ENCODE data around the gene DNAJC10. TPM values are rescaled to one million over a fixed set of nuclear protein-coding genes. Genes with fewer than 3 reads are reported as not detected.
"Not testable (repeated sequence)": the region's sequence is repeated elsewhere in the genome, so short reads cannot be mapped to it uniquely, and the experiment has no call there.

Gene DNAJC10
- polyA plus RNA-seq, 1 donor: 168 TPM

DNA sequence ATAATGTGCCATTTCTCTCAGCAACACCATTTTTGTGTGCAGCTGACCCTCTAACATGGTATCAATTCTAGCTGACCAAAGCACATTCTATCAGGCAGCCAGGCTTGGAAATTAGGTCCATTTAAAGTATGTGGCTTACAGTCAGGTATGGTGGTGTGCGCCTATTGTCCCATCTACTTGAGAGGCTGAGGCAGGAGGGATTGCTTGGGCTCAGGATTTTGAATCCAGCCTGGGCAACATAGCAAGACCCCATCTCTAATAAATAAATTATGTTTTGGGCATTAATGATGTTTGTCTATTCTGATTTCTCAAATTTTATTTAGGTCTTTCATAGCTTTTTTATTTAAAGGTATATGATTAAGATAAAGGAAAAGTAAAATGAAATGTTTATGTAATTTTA lies 63.3 kb downstream of the DNAJC10 start:
- peaks cover 32% of the 10 kb centered on the region for H3K36me3 ChIP-seq (ENCODE audit: control insufficient read depth, insufficient read depth, low read length)
- H3K9me3 ChIP-seq (ENCODE audit: control insufficient read depth, low read depth, low read length): no peaks in the 10 kb centered on the region
- no peaks in the 10 kb centered on the region for H3K4me1 ChIP-seq (ENCODE audit: control insufficient read depth, insufficient read depth, low read length)
- DNase-seq: no peak
- no peak overlapping the region for H3K4me3 ChIP-seq (ENCODE audit: low read length)
- H3K27ac ChIP-seq (ENCODE audit: low read length): no peak overlapping the region
- no peaks in the 10 kb centered on the region for H3K27me3 ChIP-seq (ENCODE audit: control insufficient read depth, insufficient read depth, low read length)
- WGBS (ENCODE audit: insufficient coverage, low lambda C conversion rate): no CpG with 5 or more reads among the region's 1 CpG

DNA sequence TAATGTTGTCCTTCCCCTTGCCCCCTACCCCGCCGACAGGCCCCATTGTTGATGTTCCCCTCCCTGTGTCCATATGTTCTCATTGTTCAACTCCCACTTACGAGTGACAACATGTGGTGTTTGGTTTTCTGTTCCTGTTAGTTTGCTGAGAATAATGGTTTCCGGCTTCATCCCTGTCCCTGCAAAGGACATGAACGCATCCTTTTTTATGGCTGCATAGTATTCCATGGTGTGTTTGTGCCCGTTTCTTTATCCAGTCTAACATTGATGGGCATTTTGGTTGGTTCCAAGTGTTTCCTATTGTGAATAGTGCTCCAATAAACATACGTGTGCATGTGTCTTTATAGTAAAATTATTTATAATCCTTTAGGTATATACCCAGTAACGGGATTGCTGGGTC lies 65.0 kb downstream of the DNAJC10 start:
- H3K36me3 ChIP-seq (ENCODE audit: control insufficient read depth, insufficient read depth, low read length): peaks cover 20% of the 10 kb centered on the region
- not testable (repeated sequence) for H3K4me3 ChIP-seq (ENCODE audit: low read length); DNase-seq; H3K27ac ChIP-seq (ENCODE audit: low read length); H3K9me3 ChIP-seq (ENCODE audit: control insufficient read depth, low read depth, low read length); H3K27me3 ChIP-seq (ENCODE audit: control insufficient read depth, insufficient read depth, low read length); H3K4me1 ChIP-seq (ENCODE audit: control insufficient read depth, insufficient read depth, low read length)
- no CpG with 5 or more reads among the region's 8 CpGs for WGBS (ENCODE audit: insufficient coverage, low lambda C conversion rate)

DNA sequence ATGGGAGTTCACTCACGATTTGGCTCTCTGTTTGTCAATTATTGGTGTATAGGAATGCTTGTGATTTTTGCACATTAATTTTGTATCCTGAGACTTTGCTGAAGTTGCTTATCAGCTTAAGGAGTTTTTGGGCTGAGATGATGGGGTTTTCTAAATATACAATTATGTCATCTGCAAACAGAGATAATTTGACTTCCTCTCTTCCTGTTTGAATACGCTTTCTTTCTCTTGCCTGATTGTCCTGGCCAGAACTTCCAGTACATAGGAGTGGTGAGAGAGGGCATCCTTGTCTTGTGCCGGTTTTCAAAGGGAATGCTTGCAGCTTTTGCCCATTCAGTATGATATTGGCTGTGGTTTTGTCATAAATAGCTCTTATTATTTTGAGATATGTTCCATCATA lies 66.6 kb downstream of the DNAJC10 start:
- H3K27me3 ChIP-seq (ENCODE audit: control insufficient read depth, insufficient read depth, low read length); H3K4me1 ChIP-seq (ENCODE audit: control insufficient read depth, insufficient read depth, low read length); H3K27ac ChIP-seq (ENCODE audit: low read length); H3K4me3 ChIP-seq (ENCODE audit: low read length); H3K9me3 ChIP-seq (ENCODE audit: control insufficient read depth, low read depth, low read length); DNase-seq: not testable (repeated sequence)
- H3K36me3 ChIP-seq (ENCODE audit: control insufficient read depth, insufficient read depth, low read length): peaks cover 15% of the 10 kb centered on the region
- no CpG with 5 or more reads among the region's 3 CpGs for WGBS (ENCODE audit: insufficient coverage, low lambda C conversion rate)

DNA sequence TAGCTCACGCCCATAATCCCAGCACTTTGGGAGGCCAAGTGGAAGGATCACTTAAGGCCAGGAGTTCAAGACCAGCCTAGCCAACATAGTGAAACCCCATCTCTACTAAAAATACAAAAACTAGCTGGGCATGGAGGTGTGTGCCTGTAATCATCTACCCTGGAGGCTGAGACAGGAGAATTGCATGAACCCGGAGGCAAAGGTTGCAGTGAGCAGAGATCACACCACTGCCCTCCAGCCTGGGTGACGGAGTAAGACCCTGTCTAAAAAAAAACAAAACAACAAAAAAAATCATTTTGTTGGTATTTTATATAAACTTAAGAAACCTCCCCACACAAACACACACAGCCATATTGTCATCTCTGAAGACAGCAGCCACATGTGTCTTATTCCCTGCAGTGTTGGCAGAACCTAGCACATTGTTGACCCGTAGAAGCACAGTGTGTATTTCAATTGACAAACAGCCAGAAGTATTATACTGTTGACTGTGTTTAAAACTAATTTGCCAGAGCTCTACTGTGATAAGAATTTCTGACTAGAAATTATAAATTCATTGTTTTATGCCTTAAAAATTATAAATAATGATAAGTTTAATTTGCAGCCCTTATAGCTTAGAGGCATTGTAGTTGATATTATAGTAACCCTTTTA lies 68.1 kb downstream of the DNAJC10 start:
- no peak for DNase-seq
- WGBS (ENCODE audit: insufficient coverage, low lambda C conversion rate): no CpG with 5 or more reads among the region's 4 CpGs
- Histone ChIP-seq H3K27me3 (ENCODE audit: control insufficient read depth, insufficient read depth, low read length) (no peaks in the 10 kb centered on the region), H3K36me3 (ENCODE audit: control insufficient read depth, insufficient read depth, low read length) (peaks cover 12% of the 10 kb centered on the region), H3K9me3 (ENCODE audit: control insufficient read depth, low read depth, low read length) (no peaks in the 10 kb centered on the region), H3K27ac (ENCODE audit: low read length) (no peak overlapping the region), H3K4me3 (ENCODE audit: low read length) (no peak overlapping the region), H3K4me1 (ENCODE audit: control insufficient read depth, insufficient read depth, low read length) (no peaks in the 10 kb centered on the region)

DNA sequence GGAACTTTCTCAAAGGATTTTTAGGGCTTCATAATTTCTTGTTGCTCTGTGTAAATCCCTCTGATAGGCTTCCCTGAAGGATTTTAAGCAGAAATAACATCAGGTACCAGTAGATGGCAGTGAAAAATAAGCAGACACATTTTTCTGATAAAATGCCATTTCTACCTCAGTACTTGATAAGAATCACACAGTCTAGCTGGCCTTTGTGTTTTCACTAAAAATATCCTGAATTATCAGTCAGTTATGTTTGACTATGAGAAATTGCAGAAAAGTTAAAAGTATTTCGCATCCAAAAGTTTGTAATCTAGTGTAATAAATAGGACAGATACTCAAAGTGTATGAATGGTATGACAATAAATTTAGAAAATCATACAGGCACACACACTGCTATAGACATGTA lies 68.7 kb downstream of the DNAJC10 start:
- Histone ChIP-seq H3K4me1 (ENCODE audit: control insufficient read depth, insufficient read depth, low read length) (no peaks in the 10 kb centered on the region), H3K27me3 (ENCODE audit: control insufficient read depth, insufficient read depth, low read length) (no peaks in the 10 kb centered on the region), H3K27ac (ENCODE audit: low read length) (no peak overlapping the region), H3K36me3 (ENCODE audit: control insufficient read depth, insufficient read depth, low read length) (peaks cover 12% of the 10 kb centered on the region), H3K4me3 (ENCODE audit: low read length) (no peak overlapping the region), H3K9me3 (ENCODE audit: control insufficient read depth, low read depth, low read length) (no peaks in the 10 kb centered on the region)
- peak in 1 of 2 donors; percentile 36 for DNase-seq
- WGBS (ENCODE audit: insufficient coverage, low lambda C conversion rate): 73% methylated on average over 1 of the region's 1 CpG

DNA sequence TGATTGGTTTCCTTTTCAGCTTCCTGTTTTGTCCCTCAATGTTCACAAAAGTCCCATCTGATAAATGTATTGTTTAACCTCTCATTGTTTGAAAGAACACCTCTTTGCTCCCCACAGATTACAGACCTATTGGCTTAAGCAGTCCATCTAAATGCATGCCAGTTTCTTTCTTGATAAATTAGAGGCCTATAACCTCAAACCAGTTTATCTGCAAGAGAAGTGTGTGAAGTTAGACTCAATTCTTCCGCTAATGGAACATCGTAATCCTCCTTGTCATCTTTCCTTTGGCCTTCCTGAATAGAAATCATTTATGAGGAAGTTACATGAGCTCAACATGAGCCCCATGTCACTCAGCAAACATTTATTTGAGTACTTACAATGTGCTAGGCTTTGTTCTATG lies 76.4 kb downstream of the DNAJC10 start:
- WGBS (ENCODE audit: insufficient coverage, low lambda C conversion rate): no CpG with 5 or more reads among the region's 2 CpGs
- DNase-seq: no peak
- Histone ChIP-seq H3K27me3 (ENCODE audit: control insufficient read depth, insufficient read depth, low read length) (no peaks in the 10 kb centered on the region), H3K4me1 (ENCODE audit: control insufficient read depth, insufficient read depth, low read length) (no peaks in the 10 kb centered on the region), H3K27ac (ENCODE audit: low read length) (no peak overlapping the region), H3K36me3 (ENCODE audit: control insufficient read depth, insufficient read depth, low read length) (no peaks in the 10 kb centered on the region), H3K4me3 (ENCODE audit: low read length) (no peak overlapping the region), H3K9me3 (ENCODE audit: control insufficient read depth, low read depth, low read length) (no peaks in the 10 kb centered on the region)

DNA sequence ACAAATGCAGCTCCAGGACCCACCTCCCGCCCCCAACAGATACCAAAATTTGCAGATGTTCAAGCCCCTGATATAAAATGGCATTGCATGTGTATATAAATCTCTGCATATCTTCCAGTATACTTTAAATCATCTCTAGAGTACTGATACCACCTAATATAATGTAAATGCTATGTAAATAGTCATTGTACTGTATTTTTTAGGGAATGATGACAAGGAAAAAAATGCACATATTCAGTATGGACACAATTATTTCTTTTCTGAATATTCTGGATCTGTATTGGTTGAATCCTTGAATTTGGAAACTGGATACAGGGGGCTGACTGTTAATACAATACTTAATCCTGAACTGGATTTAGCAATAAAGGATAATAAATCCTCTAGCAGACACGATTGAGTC lies 82.7 kb downstream of the DNAJC10 start:
- Histone ChIP-seq H3K27ac (ENCODE audit: low read length) (no peak overlapping the region), H3K9me3 (ENCODE audit: control insufficient read depth, low read depth, low read length) (no peaks in the 10 kb centered on the region), H3K4me1 (ENCODE audit: control insufficient read depth, insufficient read depth, low read length) (no peaks in the 10 kb centered on the region), H3K36me3 (ENCODE audit: control insufficient read depth, insufficient read depth, low read length) (no peaks in the 10 kb centered on the region), H3K27me3 (ENCODE audit: control insufficient read depth, insufficient read depth, low read length) (no peaks in the 10 kb centered on the region), H3K4me3 (ENCODE audit: low read length) (no peak overlapping the region)
- 60% methylated on average over 1 of the region's 2 CpGs for WGBS (ENCODE audit: insufficient coverage, low lambda C conversion rate)
- no peak for DNase-seq

DNA sequence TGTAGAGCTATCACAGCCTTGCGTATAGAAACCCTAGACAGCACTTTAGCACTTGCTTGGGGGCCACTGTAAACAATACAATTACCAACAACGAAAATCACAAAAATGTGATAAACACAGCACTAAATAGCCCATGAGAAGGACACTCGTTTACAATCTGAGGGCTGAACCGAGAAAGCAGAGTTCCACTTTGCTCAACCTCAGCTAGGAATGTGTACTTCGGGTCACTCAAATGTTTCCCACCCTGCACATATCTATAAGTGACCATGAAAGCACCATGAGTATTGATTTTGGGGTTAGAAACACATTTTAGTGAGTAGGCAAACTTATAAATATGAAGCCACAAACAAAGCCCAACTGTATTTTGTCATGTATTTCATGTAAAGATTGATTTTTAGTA lies 88.1 kb downstream of the DNAJC10 start:
- H3K27me3 ChIP-seq (ENCODE audit: control insufficient read depth, insufficient read depth, low read length): no peaks in the 10 kb centered on the region
- DNase-seq: no peak
- no CpG with 5 or more reads among the region's 5 CpGs for WGBS (ENCODE audit: insufficient coverage, low lambda C conversion rate)
- H3K36me3 ChIP-seq (ENCODE audit: control insufficient read depth, insufficient read depth, low read length): no peaks in the 10 kb centered on the region
- no peaks in the 10 kb centered on the region for H3K9me3 ChIP-seq (ENCODE audit: control insufficient read depth, low read depth, low read length)
- no peaks in the 10 kb centered on the region for H3K4me1 ChIP-seq (ENCODE audit: control insufficient read depth, insufficient read depth, low read length)
- H3K27ac ChIP-seq (ENCODE audit: low read length): no peak overlapping the region
- H3K4me3 ChIP-seq (ENCODE audit: low read length): no peak overlapping the region

DNA sequence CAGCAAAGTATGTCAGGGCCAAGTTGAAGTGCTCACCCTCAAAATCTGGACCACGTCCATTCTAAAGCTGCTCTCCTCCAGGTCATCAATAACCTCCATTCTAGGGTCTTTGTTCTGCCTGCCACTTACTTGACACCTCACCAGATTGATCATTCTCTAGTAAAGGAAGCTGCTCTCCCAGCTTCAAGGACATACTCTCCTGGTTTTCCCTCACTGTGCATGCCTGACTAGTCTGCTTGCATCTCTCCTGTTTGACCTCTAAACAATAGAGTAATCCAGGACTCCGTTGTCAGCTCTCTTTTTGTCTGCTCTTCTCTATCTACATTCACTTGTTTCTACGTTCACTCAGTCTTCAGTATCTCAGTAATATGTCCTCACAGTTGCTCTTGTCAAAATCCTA lies 91.3 kb downstream of the DNAJC10 start:
- DNase-seq: no peak
- 100% methylated on average over 1 of the region's 3 CpGs for WGBS (ENCODE audit: insufficient coverage, low lambda C conversion rate)
- Histone ChIP-seq H3K36me3 (ENCODE audit: control insufficient read depth, insufficient read depth, low read length) (no peaks in the 10 kb centered on the region), H3K4me3 (ENCODE audit: low read length) (no peak overlapping the region), H3K27me3 (ENCODE audit: control insufficient read depth, insufficient read depth, low read length) (no peaks in the 10 kb centered on the region), H3K27ac (ENCODE audit: low read length) (no peak overlapping the region), H3K9me3 (ENCODE audit: control insufficient read depth, low read depth, low read length) (no peaks in the 10 kb centered on the region), H3K4me1 (ENCODE audit: control insufficient read depth, insufficient read depth, low read length) (no peaks in the 10 kb centered on the region)

DNA sequence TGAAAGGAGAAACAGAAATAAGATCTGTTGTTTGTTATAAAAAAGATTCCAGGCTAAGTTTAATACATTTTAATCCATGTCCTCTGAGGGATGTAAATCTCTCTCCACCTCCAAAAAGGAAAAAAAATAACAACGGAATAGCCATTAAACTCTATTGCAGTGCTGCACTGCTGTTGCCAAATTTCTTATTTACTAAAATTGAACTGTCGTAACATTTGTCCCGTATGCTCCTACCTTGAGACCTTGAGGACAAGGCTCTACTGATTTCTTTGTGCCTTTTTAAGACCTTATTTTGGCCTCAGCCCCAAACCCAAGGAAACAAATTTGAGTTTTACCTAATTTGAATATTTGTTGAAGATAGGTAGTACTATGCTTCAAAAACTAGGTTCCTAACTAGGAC lies 94.0 kb downstream of the DNAJC10 start:
- no peaks in the 10 kb centered on the region for H3K36me3 ChIP-seq (ENCODE audit: control insufficient read depth, insufficient read depth, low read length)
- H3K4me1 ChIP-seq (ENCODE audit: control insufficient read depth, insufficient read depth, low read length): no peaks in the 10 kb centered on the region
- WGBS (ENCODE audit: insufficient coverage, low lambda C conversion rate): 100% methylated on average over 2 of the region's 3 CpGs
- no peaks in the 10 kb centered on the region for H3K9me3 ChIP-seq (ENCODE audit: control insufficient read depth, low read depth, low read length)
- H3K27me3 ChIP-seq (ENCODE audit: control insufficient read depth, insufficient read depth, low read length): no peaks in the 10 kb centered on the region
- no peak overlapping the region for H3K27ac ChIP-seq (ENCODE audit: low read length)
- no peak for DNase-seq
- H3K4me3 ChIP-seq (ENCODE audit: low read length): no peak overlapping the region

DNA sequence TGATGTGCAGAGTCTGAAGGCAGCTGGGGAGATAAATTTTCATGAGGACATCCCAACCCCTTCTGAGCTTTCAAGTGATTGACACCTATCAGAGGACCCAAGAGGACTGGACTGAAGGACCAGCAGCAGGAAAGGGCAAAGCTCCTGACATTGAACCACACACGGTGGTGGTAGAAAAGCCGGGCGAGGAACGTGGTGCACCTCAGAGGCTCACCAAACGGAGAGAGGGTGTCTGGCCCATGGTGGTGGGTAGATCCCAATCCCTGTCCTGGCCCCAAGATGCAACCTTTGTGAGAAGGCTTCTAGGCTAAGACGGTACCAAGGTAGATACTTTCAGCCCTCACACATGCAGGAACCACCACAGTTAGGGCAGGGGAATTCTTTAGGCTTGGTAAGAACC lies 98.3 kb downstream of the DNAJC10 start:
- no peak for DNase-seq
- no peaks in the 10 kb centered on the region for H3K36me3 ChIP-seq (ENCODE audit: control insufficient read depth, insufficient read depth, low read length)
- H3K27ac ChIP-seq (ENCODE audit: low read length): no peak overlapping the region
- H3K4me1 ChIP-seq (ENCODE audit: control insufficient read depth, insufficient read depth, low read length): no peaks in the 10 kb centered on the region
- WGBS (ENCODE audit: insufficient coverage, low lambda C conversion rate): no CpG with 5 or more reads among the region's 6 CpGs
- H3K9me3 ChIP-seq (ENCODE audit: control insufficient read depth, low read depth, low read length): no peaks in the 10 kb centered on the region
- no peaks in the 10 kb centered on the region for H3K27me3 ChIP-seq (ENCODE audit: control insufficient read depth, insufficient read depth, low read length)
- no peak overlapping the region for H3K4me3 ChIP-seq (ENCODE audit: low read length)
